GM12865 (cell line): Measurements from ENCODE around the gene CYLD.

Experiments used
- DNase-seq: peaks from one replicate; pipeline ENCODE4 v3.0.0; 2010; ENCODE audit warnings: low read depth
- H3K4me3 ChIP-seq: 2 replicates; pipeline ENCODE4 v1.5.1; 2011; ENCODE audit warnings: mild to moderate bottlenecking, low read depth, low read length, control low read depth
- CTCF ChIP-seq: IDR thresholded peaks from 2 replicates; pipeline ENCODE4 v1.5.1; 2011; ENCODE audit warnings: low read length, control low read depth, low read depth, inconsistent platforms; ENCODE audit not compliant: insufficient read depth; ENCODE audit errors: missing control alignments

The CYLD gene

GRCh38 chr16:50696575-50697420 is 45.1 kb upstream of the CYLD start:
- no peak for TF ChIP-seq CTCF
- H3K4me3 ChIP-seq: peak overlapping the region; percentile 57
- peak; percentile 92 for DNase-seq

- peak overlapping the region; percentile 57 for H3K4me3 ChIP-seq
- no peak for DNase-seq
- TF ChIP-seq CTCF: no peak
Observed at GRCh38 chr16:50697421-50697715, 44.5 kb upstream of the CYLD start.

GRCh38 chr16:50697881-50698767 is 43.8 kb upstream of the CYLD start:
- no peak for TF ChIP-seq CTCF
- DNase-seq: peak; percentile 78
- H3K4me3 ChIP-seq: peak overlapping the region; percentile 57

GRCh38 chr16:50699326-50700159 is 42.3 kb upstream of the CYLD start:
- no peak for TF ChIP-seq CTCF
- H3K4me3 ChIP-seq: no peak overlapping the region
- DNase-seq: peak; percentile 47

GRCh38 chr16:50702725-50703124 is 39.2 kb upstream of the CYLD start:
- TF ChIP-seq CTCF: no peak
- no peak overlapping the region for H3K4me3 ChIP-seq
- no peak for DNase-seq

- DNase-seq: no peak
- no peak overlapping the region for H3K4me3 ChIP-seq
- TF ChIP-seq CTCF: no peak
Observed at GRCh38 chr16:50704245-50704644, 37.6 kb upstream of the CYLD start.
